MCF 10A (cell line): ENCODE measurements around the gene FMNL2. TPM values are rescaled to one million over a fixed set of nuclear protein-coding genes. Genes with fewer than 3 reads are reported as not detected.

ENCODE experiments used
- BruUV-seq: library from RNA; stranded (reverse); fragments of 400-500 nt; replicated peaks from 2 replicates; lab custom pipeline; 2021; lab: Mats Ljungman, UMichigan
- CTCF ChIA-PET: fragments of 300-600 bp; sonication (Branson Sonifier 250); formaldehyde crosslinking; extraction: SDS; loops from one replicate; lab custom pipeline; 2021; ENCODE audit warnings: antibody characterized with exemption, inconsistent platforms; lab: Yijun Ruan, JAX
- POLR2A ChIA-PET: fragments of 300-600, 350-650 bp; sonication (Branson Sonifier 250); formaldehyde crosslinking; extraction: SDS; loops from one replicate; lab custom pipeline; 2020; ENCODE audit warnings: antibody characterized with exemption, inconsistent platforms; lab: Yijun Ruan, JAX
- DNase-seq: peaks from one replicate; pipeline ENCODE4 v3.0.0-alpha.2; 2018; ENCODE audit not compliant: unreplicated experiment
- H3K27ac Mint-ChIP-seq: one replicate; pipeline ENCODE4 v1.8.0; 2022; ENCODE audit warnings: mild to moderate bottlenecking, low read depth, mixed read lengths; ENCODE audit not compliant: unreplicated experiment
- H3K27me3 Mint-ChIP-seq: one replicate; pipeline ENCODE4 v1.8.0; 2022; ENCODE audit warnings: mixed read lengths; ENCODE audit not compliant: insufficient read depth, unreplicated experiment
- H3K36me3 Mint-ChIP-seq: one replicate; pipeline ENCODE4 v1.8.0; 2022; ENCODE audit warnings: mild to moderate bottlenecking, moderate library complexity, mixed read lengths; ENCODE audit not compliant: insufficient read depth, unreplicated experiment
- H3K4me1 Mint-ChIP-seq: one replicate; pipeline ENCODE4 v1.8.0; 2022; ENCODE audit warnings: mixed read lengths; ENCODE audit not compliant: insufficient read depth, unreplicated experiment
- H3K4me3 Mint-ChIP-seq: one replicate; pipeline ENCODE4 v1.8.0; 2022; ENCODE audit warnings: mild to moderate bottlenecking, moderate library complexity, mixed read lengths; ENCODE audit not compliant: unreplicated experiment
- H3K9me3 Mint-ChIP-seq: one replicate; pipeline ENCODE4 v1.8.0; 2022; ENCODE audit warnings: mixed read lengths; ENCODE audit not compliant: unreplicated experiment
- intact Hi-C: fragments of 100-400 bp; cut with micrococcal nuclease; formaldehyde crosslinking; loops from 2 replicates; pipeline ENCODE4 v1.14.1; 2022
- total RNA-seq: library from RNA; stranded (reverse); gene quantifications from 2 replicates; pipeline ENCODE4 v1.2.3, GENCODE V29; 2022
- TF ChIP-seq, protein P1 (sequence below): fragments of 200-600 bp; IDR thresholded peaks from one replicate; pipeline ENCODE4 v1.8.0; 2022; ENCODE audit warnings: antibody characterized with exemption, mild to moderate bottlenecking; ENCODE audit not compliant: unreplicated experiment

FMNL2 gene
- total RNA-seq, 1 experiment from 2014 or later: 76.5 TPM

GRCh38 chr2:152410165-152410597 lies 75.2 kb downstream of the FMNL2 start:
- CTCF ChIA-PET: interaction anchor here (0.5 to 1.8 kb wide), 5 partner anchors 9 to 233 kb away, joined by 3 to 6 read pairs (median 3); no protein-coding TSS in a partner anchor
- POLR2A ChIA-PET: interaction anchor here (0.7 to 1.7 kb wide), 9 partner anchors 10 to 211 kb away, joined by 3 to 7 read pairs (median 4); no protein-coding TSS in a partner anchor
- intact Hi-C loops: no loop called here
- Mint-ChIP-seq H3K36me3 (peaks cover 10% of the 10 kb centered on the region), H3K27ac (peak overlapping the region; percentile 81), H3K9me3 (no peaks in the 10 kb centered on the region), H3K4me3 (no peak overlapping the region), H3K27me3 (no peaks in the 10 kb centered on the region), H3K4me1 (peaks cover 82% of the 10 kb centered on the region)
- no TSS peak for BruUV-seq
- DNase-seq: peak; percentile 64
- TF ChIP-seq, protein P1, sequence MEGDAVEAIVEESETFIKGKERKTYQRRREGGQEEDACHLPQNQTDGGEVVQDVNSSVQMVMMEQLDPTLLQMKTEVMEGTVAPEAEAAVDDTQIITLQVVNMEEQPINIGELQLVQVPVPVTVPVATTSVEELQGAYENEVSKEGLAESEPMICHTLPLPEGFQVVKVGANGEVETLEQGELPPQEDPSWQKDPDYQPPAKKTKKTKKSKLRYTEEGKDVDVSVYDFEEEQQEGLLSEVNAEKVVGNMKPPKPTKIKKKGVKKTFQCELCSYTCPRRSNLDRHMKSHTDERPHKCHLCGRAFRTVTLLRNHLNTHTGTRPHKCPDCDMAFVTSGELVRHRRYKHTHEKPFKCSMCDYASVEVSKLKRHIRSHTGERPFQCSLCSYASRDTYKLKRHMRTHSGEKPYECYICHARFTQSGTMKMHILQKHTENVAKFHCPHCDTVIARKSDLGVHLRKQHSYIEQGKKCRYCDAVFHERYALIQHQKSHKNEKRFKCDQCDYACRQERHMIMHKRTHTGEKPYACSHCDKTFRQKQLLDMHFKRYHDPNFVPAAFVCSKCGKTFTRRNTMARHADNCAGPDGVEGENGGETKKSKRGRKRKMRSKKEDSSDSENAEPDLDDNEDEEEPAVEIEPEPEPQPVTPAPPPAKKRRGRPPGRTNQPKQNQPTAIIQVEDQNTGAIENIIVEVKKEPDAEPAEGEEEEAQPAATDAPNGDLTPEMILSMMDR: no peak

DNA sequence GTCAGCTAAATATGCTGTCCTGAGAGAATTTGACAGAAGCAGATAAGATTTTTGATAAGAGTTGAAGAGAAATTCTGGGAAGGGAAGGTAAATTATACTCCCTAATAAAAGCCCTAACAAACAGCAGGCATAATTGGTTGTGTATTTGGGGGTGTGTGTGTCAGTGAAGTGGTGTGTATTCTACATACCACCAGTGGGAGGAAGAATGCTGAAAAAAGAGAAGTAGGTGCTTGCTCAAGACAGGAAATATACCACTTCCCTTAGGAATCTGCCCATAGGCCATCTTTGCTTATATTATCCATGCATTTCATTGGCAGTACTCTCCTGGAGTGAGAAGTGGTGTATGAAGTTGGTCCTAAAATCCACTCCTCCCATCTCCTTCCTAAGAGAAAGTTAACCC lies 76.2 kb downstream of the FMNL2 start:
- BruUV-seq: no TSS peak
- Mint-ChIP-seq H3K36me3 (peaks cover 6% of the 10 kb centered on the region), H3K4me3 (no peak overlapping the region), H3K27me3 (no peaks in the 10 kb centered on the region), H3K4me1 (peaks cover 83% of the 10 kb centered on the region), H3K9me3 (no peaks in the 10 kb centered on the region), H3K27ac (peak overlapping the region; percentile 81)
- ChIA-PET POLR2A (interaction anchor here (0.9 to 2.4 kb wide), 6 partner anchors 11 to 75 kb away, joined by 3 to 9 read pairs (median 5); no protein-coding TSS in a partner anchor), CTCF (interaction anchor here (0.6 to 1.5 kb wide), 5 partner anchors 53 to 426 kb away, joined by 3 to 6 read pairs (median 3); no protein-coding TSS in a partner anchor)
- DNase-seq: no peak
- intact Hi-C loops: no loop called here
- TF ChIP-seq, protein P1: no peak

DNA sequence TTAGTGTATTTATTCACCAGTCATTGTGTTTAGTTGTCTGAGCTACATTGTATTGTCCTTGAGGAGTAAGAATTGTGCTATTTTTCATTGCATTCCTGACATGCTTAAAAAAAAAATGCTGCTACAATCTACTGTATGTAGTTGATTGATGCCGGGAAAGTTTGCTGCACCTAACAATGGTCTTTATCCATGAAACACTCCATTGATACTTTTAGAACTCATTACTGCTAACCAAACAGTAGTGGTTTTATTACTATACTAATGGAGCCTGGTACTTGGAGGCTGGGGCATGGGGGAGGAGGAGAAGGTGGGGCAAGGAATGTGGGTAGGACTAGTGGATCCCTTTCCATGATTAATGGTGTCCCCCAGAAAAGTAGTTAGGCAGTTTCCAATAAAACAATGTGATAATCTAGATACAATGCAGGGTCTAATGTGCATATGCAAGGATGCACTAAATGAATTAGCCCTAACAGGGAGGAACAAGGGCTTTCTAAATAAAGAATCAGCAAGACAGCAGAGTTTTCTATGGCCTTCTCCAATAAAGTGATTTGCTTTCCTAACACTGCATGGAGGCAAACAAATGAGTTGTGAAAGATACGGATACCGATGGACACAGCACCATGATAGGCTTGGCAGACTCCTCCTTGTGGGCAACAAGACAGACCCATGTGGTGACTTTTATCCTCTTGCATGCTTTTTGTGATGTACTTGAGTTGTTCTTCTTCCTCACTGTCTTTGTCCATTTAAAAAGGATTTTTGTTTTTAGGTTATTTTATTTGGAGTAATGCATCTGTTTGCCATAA lies 78.5 kb downstream of the FMNL2 start:
- no peaks in the 10 kb centered on the region for H3K36me3 Mint-ChIP-seq
- H3K27me3 Mint-ChIP-seq: no peaks in the 10 kb centered on the region
- intact Hi-C loops: no loop called here
- no peak overlapping the region for H3K4me3 Mint-ChIP-seq
- H3K9me3 Mint-ChIP-seq: no peaks in the 10 kb centered on the region
- TF ChIP-seq, protein P1: no peak
- no TSS peak for BruUV-seq
- ChIA-PET POLR2A (interaction anchor here (0.7 to 3.6 kb wide), 5 partner anchors 8 to 77 kb away, joined by 3 to 12 read pairs (median 5); no protein-coding TSS in a partner anchor), CTCF (interaction anchor here (0.7 to 2.3 kb wide), 5 partner anchors 30 to 224 kb away, joined by 3 to 7 read pairs (median 5); no protein-coding TSS in a partner anchor)
- H3K27ac Mint-ChIP-seq: peak overlapping the region; percentile 59
- H3K4me1 Mint-ChIP-seq: peaks cover 75% of the 10 kb centered on the region
- no peak for DNase-seq

GRCh38 chr2:152415231-152415642 lies 80.3 kb downstream of the FMNL2 start:
- Mint-ChIP-seq H3K27me3 (no peaks in the 10 kb centered on the region), H3K36me3 (no peaks in the 10 kb centered on the region), H3K27ac (peak overlapping the region; percentile 79), H3K4me1 (peaks cover 65% of the 10 kb centered on the region), H3K9me3 (no peaks in the 10 kb centered on the region), H3K4me3 (no peak overlapping the region)
- ChIA-PET POLR2A (interaction anchor here (0.9 to 3.6 kb wide), 9 partner anchors 10 to 240 kb away, joined by 3 to 14 read pairs (median 4); partner anchors contain the start of gene FMNL2), CTCF (interaction anchor here (0.6 to 2.3 kb wide), 13 partner anchors 10 to 231 kb away, joined by 3 to 7 read pairs (median 3); no protein-coding TSS in a partner anchor)
- intact Hi-C loops: no loop called here
- peak; percentile 56 for DNase-seq
- BruUV-seq: no TSS peak
- TF ChIP-seq, protein P1: no peak
